ENCODE results near the gene PDZRN3. TPM values are rescaled to one million over a fixed set of nuclear protein-coding genes. Genes with fewer than 3 reads are reported as not detected.

PDZRN3 gene
- total and polyA plus RNA-seq, 4 donors, result 0.69 to 1.8 (median 0.92) TPM

- no peak for TF ChIP-seq MAX (IDR thresholded peaks at IDR 0.05)
These were observed 275.1 kb downstream of the PDZRN3 start (continued) for GRCh38 chr3:73349657-73350056.

- Histone ChIP-seq H3K27ac (ENCODE audit: low read depth in 1 of 2, low read length in 2 of 2) (no peak overlapping the region), H3K4me3 (ENCODE audit: low read depth in 1 of 3, low read length in 3 of 3) (no peak overlapping the region), H3K36me3 (ENCODE audit: control insufficient read depth in 4 of 4, insufficient read depth in 3 of 4, low read depth in 1 of 4, low read length in 3 of 4) (no peaks in the 10 kb centered on the region), H3K9ac (ENCODE audit: low read depth in 1 of 2, low read length in 2 of 2) (no peak overlapping the region), H3K27me3 (ENCODE audit: control insufficient read depth in 4 of 4, insufficient read depth in 4 of 4, low read length in 3 of 4) (no peaks in the 10 kb centered on the region), H3K9me3 (ENCODE audit: control insufficient read depth in 4 of 4, low read length in 3 of 4) (peaks cover 0 to 9% (median 0%) of the 10 kb centered on the region in 4 donors), H3K4me1 (ENCODE audit: control insufficient read depth in 4 of 4, insufficient read depth in 4 of 4, low read length in 3 of 4) (no peaks in the 10 kb centered on the region)
- no peak for DNase-seq (ENCODE audit: low spot score)
- WGBS, result 85% methylated on average over 1 of the region's 1 CpG
- TF ChIP-seq HNF4A (conservative IDR thresholded peaks at IDR 0.05) (no peak), YY1 (IDR thresholded peaks at IDR 0.05) (no peak), EGR1 (IDR thresholded peaks at IDR 0.05; ENCODE audit: low read depth in 2 of 2) (no peak), NR2F2 (IDR thresholded peaks at IDR 0.05) (no peak), ATF3 (IDR thresholded peaks at IDR 0.05) (no peak), RXRA (IDR thresholded peaks at IDR 0.05) (no peak), REST (IDR thresholded peaks at IDR 0.05) (no peak), FOXA1 (IDR thresholded peaks at IDR 0.05) (no peak)
These were observed 282.7 kb downstream of the PDZRN3 start for GRCh38 chr3:73342077-73342476.

- DNase-seq (ENCODE audit: low spot score), result no peak
- Histone ChIP-seq H3K4me3 (ENCODE audit: low read depth in 1 of 3, low read length in 3 of 3) (no peak overlapping the region), H3K9ac (ENCODE audit: low read depth in 1 of 2, low read length in 2 of 2) (no peak overlapping the region), H3K36me3 (ENCODE audit: control insufficient read depth in 4 of 4, insufficient read depth in 3 of 4, low read depth in 1 of 4, low read length in 3 of 4) (no peaks in the 10 kb centered on the region), H3K9me3 (ENCODE audit: control insufficient read depth in 4 of 4, low read length in 3 of 4) (peaks cover 0 to 9% (median 0%) of the 10 kb centered on the region in 4 donors), H3K27ac (ENCODE audit: low read depth in 1 of 2, low read length in 2 of 2) (no peak overlapping the region), H3K4me1 (ENCODE audit: control insufficient read depth in 4 of 4, insufficient read depth in 4 of 4, low read length in 3 of 4) (no peaks in the 10 kb centered on the region), H3K27me3 (ENCODE audit: control insufficient read depth in 4 of 4, insufficient read depth in 4 of 4, low read length in 3 of 4) (no peaks in the 10 kb centered on the region)
- 88% methylated on average over 3 of the region's 3 CpGs for WGBS
- TF ChIP-seq SP1 (IDR thresholded peaks at IDR 0.05), result no peak
- TF ChIP-seq FOXA2 (IDR thresholded peaks at IDR 0.05), result no peak
- TF ChIP-seq YY1 (IDR thresholded peaks at IDR 0.05), result no peak
These were observed 283.3 kb downstream of the PDZRN3 start for GRCh38 chr3:73341272-73341935.

GRCh38 chr3:73332558-73332957 lies 292.2 kb downstream of the PDZRN3 start:
- H3K36me3 ChIP-seq (ENCODE audit: control insufficient read depth in 4 of 4, insufficient read depth in 3 of 4, low read depth in 1 of 4, low read length in 3 of 4), result no peaks in the 10 kb centered on the region
- no peak for DNase-seq (ENCODE audit: low spot score)
- no peaks in the 10 kb centered on the region for H3K4me1 ChIP-seq (ENCODE audit: control insufficient read depth in 4 of 4, insufficient read depth in 4 of 4, low read length in 3 of 4)
- no peak overlapping the region for H3K9ac ChIP-seq (ENCODE audit: low read depth in 1 of 2, low read length in 2 of 2)
- no peak overlapping the region for H3K4me3 ChIP-seq (ENCODE audit: low read depth in 1 of 3, low read length in 3 of 3)
- 74% methylated on average over 3 of the region's 3 CpGs for WGBS
- H3K27ac ChIP-seq (ENCODE audit: low read depth in 1 of 2, low read length in 2 of 2), result no peak overlapping the region
- no peaks in the 10 kb centered on the region for H3K9me3 ChIP-seq (ENCODE audit: control insufficient read depth in 4 of 4, low read length in 3 of 4)
- TF ChIP-seq ATF3 (IDR thresholded peaks at IDR 0.05), result no peak
- TF ChIP-seq RXRA (IDR thresholded peaks at IDR 0.05), result no peak
- TF ChIP-seq SP1 (IDR thresholded peaks at IDR 0.05), result no peak
- no peak for TF ChIP-seq YY1 (IDR thresholded peaks at IDR 0.05)
- TF ChIP-seq GABPA (IDR thresholded peaks at IDR 0.05 in 1 of 2, conservative IDR thresholded peaks at IDR 0.05 in 1 of 2), result no peak
- TF ChIP-seq FOXA2 (IDR thresholded peaks at IDR 0.05), result no peak
- no peak for TF ChIP-seq HNF4G (IDR thresholded peaks at IDR 0.05)
- TF ChIP-seq JUND (IDR thresholded peaks at IDR 0.05), result no peak
- peaks cover 0 to 3% (median 0%) of the 10 kb centered on the region in 4 donors for H3K27me3 ChIP-seq (ENCODE audit: control insufficient read depth in 4 of 4, insufficient read depth in 4 of 4, low read length in 3 of 4)
